HEK293 (cell line): ENCODE results near the gene TEP1.

ENCODE experiments used
- BCL11A ChIP-seq: fragments of 450-650 bp; formaldehyde crosslinking; IDR thresholded peaks from 2 replicates; pipeline ENCODE4 v1.5.1; 2016; ENCODE audit warnings: low read depth, missing biosample characterization, missing genetic modification characterization
- GLIS1 ChIP-seq: fragments of 450-650 bp; formaldehyde crosslinking; IDR thresholded peaks from 2 replicates; pipeline ENCODE4 v1.5.1; 2016; ENCODE audit warnings: missing biosample characterization, missing genetic modification characterization
- HIC1 ChIP-seq: fragments of 450-650 bp; formaldehyde crosslinking; IDR thresholded peaks from 2 replicates; pipeline ENCODE4 v1.5.1; 2016; ENCODE audit warnings: missing biosample characterization, missing genetic modification characterization
- HOXA7 ChIP-seq: sonication (generic); formaldehyde crosslinking; IDR thresholded peaks from 2 replicates; pipeline ENCODE4 v1.8.1; 2022; ENCODE audit warnings: missing genetic modification reagents, borderline replicate concordance
- OSR2 ChIP-seq: fragments of 450-650 bp; formaldehyde crosslinking; IDR thresholded peaks from 2 replicates; pipeline ENCODE4 v1.5.1; 2016; ENCODE audit warnings: missing biosample characterization, missing genetic modification characterization
- SALL2 ChIP-seq: fragments of 450-650 bp; formaldehyde crosslinking; IDR thresholded peaks from 2 replicates; pipeline ENCODE4 v1.5.0; 2017; ENCODE audit warnings: missing biosample characterization, mild to moderate bottlenecking, missing genetic modification characterization, borderline replicate concordance
- SETDB1 ChIP-seq: IDR thresholded peaks from one replicate; pipeline ENCODE4 v1.6.1; 2017; ENCODE audit warnings: mild to moderate bottlenecking, low read length, moderate library complexity, mixed read lengths; ENCODE audit not compliant: insufficient read length
- TSHZ1 ChIP-seq: fragments of 450-650 bp; formaldehyde crosslinking; IDR thresholded peaks from 2 replicates; pipeline ENCODE4 v1.5.1; 2016; ENCODE audit warnings: missing biosample characterization, missing genetic modification characterization, borderline replicate concordance
- ZBTB48 ChIP-seq: fragments of 450-650 bp; formaldehyde crosslinking; IDR thresholded peaks from 2 replicates; pipeline ENCODE4 v1.5.1; 2016; ENCODE audit warnings: missing biosample characterization, missing genetic modification characterization
- ZFHX2 ChIP-seq: fragments of 450-650 bp; formaldehyde crosslinking; conservative IDR thresholded peaks from 2 replicates; pipeline ENCODE4 v1.5.1; 2016; ENCODE audit warnings: missing biosample characterization, missing genetic modification characterization
- ZFP3 ChIP-seq: fragments of 450-650 bp; formaldehyde crosslinking; IDR thresholded peaks from 2 replicates; pipeline ENCODE4 v1.5.1; 2016; ENCODE audit warnings: low read depth, missing biosample characterization, missing genetic modification characterization
- ZFP37 ChIP-seq: fragments of 450-650 bp; formaldehyde crosslinking; IDR thresholded peaks from 2 replicates; pipeline ENCODE4 v1.5.1; 2016; ENCODE audit warnings: missing biosample characterization, missing genetic modification characterization
- ZFP69B ChIP-seq: fragments of 450-650 bp; formaldehyde crosslinking; IDR thresholded peaks from 2 replicates; pipeline ENCODE4 v1.5.1; 2016; ENCODE audit warnings: missing biosample characterization, missing genetic modification characterization
- ZIC2 ChIP-seq: fragments of 450-650 bp; formaldehyde crosslinking; IDR thresholded peaks from 2 replicates; pipeline ENCODE4 v1.5.1; 2016; ENCODE audit warnings: missing biosample characterization, missing genetic modification characterization
- ZNF10 ChIP-seq: fragments of 450-650 bp; formaldehyde crosslinking; IDR thresholded peaks from 2 replicates; pipeline ENCODE4 v1.5.1; 2017; ENCODE audit warnings: missing biosample characterization, missing genetic modification characterization
- ZNF114 ChIP-seq: fragments of 450-650 bp; formaldehyde crosslinking; IDR thresholded peaks from 2 replicates; pipeline ENCODE4 v1.5.0; 2017; ENCODE audit warnings: missing biosample characterization, missing genetic modification characterization
- ZNF132 ChIP-seq: fragments of 450-650 bp; formaldehyde crosslinking; IDR thresholded peaks from 2 replicates; pipeline ENCODE4 v1.5.1; 2017; ENCODE audit warnings: missing biosample characterization, missing genetic modification characterization, borderline replicate concordance
- ZNF140 ChIP-seq: fragments of 450-650 bp; formaldehyde crosslinking; IDR thresholded peaks from 2 replicates; pipeline ENCODE4 v1.5.1; 2016; ENCODE audit warnings: missing biosample characterization, missing genetic modification characterization
- ZNF157 ChIP-seq: fragments of 450-650 bp; formaldehyde crosslinking; IDR thresholded peaks from 2 replicates; pipeline ENCODE4 v1.5.1; 2016; ENCODE audit warnings: missing biosample characterization, missing genetic modification characterization
- ZNF223 ChIP-seq: fragments of 450-650 bp; formaldehyde crosslinking; IDR thresholded peaks from 2 replicates; pipeline ENCODE4 v1.5.1; 2016; ENCODE audit warnings: missing biosample characterization, missing genetic modification characterization
- ZNF23 ChIP-seq: fragments of 450-650 bp; formaldehyde crosslinking; IDR thresholded peaks from 2 replicates; pipeline ENCODE4 v1.5.1; 2016; ENCODE audit warnings: missing biosample characterization, missing genetic modification characterization, borderline replicate concordance
- ZNF280C ChIP-seq: fragments of 450-650 bp; formaldehyde crosslinking; IDR thresholded peaks from 2 replicates; pipeline ENCODE4 v1.5.1; 2016; ENCODE audit warnings: missing biosample characterization, missing genetic modification characterization
- ZNF362 ChIP-seq: fragments of 450-650 bp; formaldehyde crosslinking; IDR thresholded peaks from 2 replicates; pipeline ENCODE4 v1.5.1; 2016; ENCODE audit warnings: missing biosample characterization, missing genetic modification characterization
- ZNF449 ChIP-seq: fragments of 450-650 bp; formaldehyde crosslinking; IDR thresholded peaks from 2 replicates; pipeline ENCODE4 v1.5.1; 2017; ENCODE audit warnings: missing biosample characterization, mild to moderate bottlenecking, missing genetic modification characterization, moderate library complexity
- ZNF473 ChIP-seq: fragments of 450-650 bp; formaldehyde crosslinking; IDR thresholded peaks from 2 replicates; pipeline ENCODE4 v1.5.1; 2017; ENCODE audit warnings: missing biosample characterization, missing genetic modification characterization
- ZNF544 ChIP-seq: fragments of 450-650 bp; formaldehyde crosslinking; IDR thresholded peaks from 2 replicates; pipeline ENCODE4 v1.5.0; 2017; ENCODE audit warnings: missing biosample characterization, missing genetic modification characterization
- ZNF623 ChIP-seq: fragments of 450-650 bp; formaldehyde crosslinking; IDR thresholded peaks from 2 replicates; pipeline ENCODE4 v1.5.1; 2016; ENCODE audit warnings: missing biosample characterization, missing genetic modification characterization
- ZNF707 ChIP-seq: fragments of 450-650 bp; formaldehyde crosslinking; IDR thresholded peaks from 2 replicates; pipeline ENCODE4 v1.5.1; 2016; ENCODE audit warnings: missing biosample characterization, missing genetic modification characterization
- ZNF76 ChIP-seq: fragments of 450-650 bp; formaldehyde crosslinking; IDR thresholded peaks from 2 replicates; pipeline ENCODE4; 2016; ENCODE audit warnings: low read depth, missing biosample characterization, missing genetic modification characterization, borderline replicate concordance
- ZNF777 ChIP-seq: fragments of 450-650 bp; formaldehyde crosslinking; IDR thresholded peaks from 2 replicates; pipeline ENCODE4 v1.5.1; 2017; ENCODE audit warnings: missing biosample characterization, missing genetic modification characterization, borderline replicate concordance
- ZNF843 ChIP-seq: fragments of 450-650 bp; formaldehyde crosslinking; IDR thresholded peaks from 2 replicates; pipeline ENCODE4 v1.5.1; 2016; ENCODE audit warnings: missing biosample characterization, missing genetic modification characterization

The TEP1 gene

GRCh38 chr14:20332788-20333493 is 80.4 kb downstream of the TEP1 start, which contains the start of gene CCNB1IP1 (continued):
- TF ChIP-seq ZFP37 (tag by site-specific recombination) (no peak), ZNF114 (tag by site-specific recombination) (no peak), ZNF280C (tag by site-specific recombination) (no peak), GLIS1 (tag by site-specific recombination) (no peak), ZNF707 (tag by site-specific recombination) (no peak), ZNF777 (tag by site-specific recombination) (no peak), ZNF449 (no peak), ZBTB48 (tag by site-specific recombination) (no peak), ZFP3 (no peak), ZNF76 (peak; percentile 27; the same call in 1 of the 2 replicates), ZNF140 (no peak), OSR2 (tag by site-specific recombination) (no peak), ZNF157 (tag by site-specific recombination) (no peak), HOXA7 (CRISPR knock-in tag) (no peak), ZNF843 (tag by site-specific recombination) (no peak), ZFP69B (tag by site-specific recombination) (no peak), HIC1 (tag by site-specific recombination) (no peak), ZNF473 (no peak), ZNF362 (tag by site-specific recombination) (no peak), TSHZ1 (no peak), ZIC2 (tag by site-specific recombination) (no peak), ZNF132 (tag by site-specific recombination) (no peak), BCL11A (tag by site-specific recombination) (no peak), ZNF623 (tag by site-specific recombination) (no peak), ZNF23 (tag by site-specific recombination) (no peak), ZNF223 (no peak), ZNF10 (tag by site-specific recombination) (no peak), ZNF544 (tag by site-specific recombination) (no peak), ZFHX2 (no peak), SETDB1 (no peak), SALL2 (no peak)
